Measurements from ENCODE around the gene GRM6.

DNA sequence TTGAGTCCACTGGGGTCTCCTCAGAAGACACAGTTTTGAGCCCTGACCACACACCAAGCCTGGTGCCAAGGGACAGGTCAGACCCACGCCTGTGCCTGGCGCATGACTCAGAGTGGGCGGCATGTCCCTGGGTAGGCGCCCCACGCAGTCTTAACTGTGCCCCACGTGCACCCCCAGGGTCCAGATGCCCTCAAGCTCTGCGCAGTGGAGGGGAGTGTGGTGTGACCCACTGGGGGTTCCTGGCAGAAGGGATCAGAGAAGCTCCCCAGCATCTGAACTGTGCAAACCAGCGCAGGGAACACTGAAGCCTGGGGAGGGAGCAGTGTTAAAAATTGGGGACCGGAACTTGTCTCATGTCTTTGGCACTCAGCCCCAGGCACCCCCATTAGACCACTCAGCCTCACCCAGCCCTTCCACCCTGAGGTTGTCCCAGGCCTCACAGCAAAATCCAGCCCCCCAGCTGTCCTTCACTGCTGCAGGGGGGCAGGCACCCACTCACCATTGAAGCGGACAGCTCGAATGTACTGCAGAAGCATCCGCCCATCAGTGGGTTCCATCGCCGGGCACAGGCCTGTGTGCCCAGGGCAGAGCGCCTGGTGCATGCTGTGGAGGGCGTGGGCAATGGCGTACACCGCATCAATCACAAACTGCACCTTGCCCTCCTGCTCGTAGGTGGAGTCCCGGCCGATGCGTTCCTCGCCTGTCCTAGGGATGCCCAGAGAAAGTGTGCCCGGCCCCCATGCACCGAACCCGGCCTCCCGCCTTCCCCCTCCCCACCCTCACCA, 6.5 kb downstream of the GRM6 start:
- TF ChIP-seq, protein P1, sequence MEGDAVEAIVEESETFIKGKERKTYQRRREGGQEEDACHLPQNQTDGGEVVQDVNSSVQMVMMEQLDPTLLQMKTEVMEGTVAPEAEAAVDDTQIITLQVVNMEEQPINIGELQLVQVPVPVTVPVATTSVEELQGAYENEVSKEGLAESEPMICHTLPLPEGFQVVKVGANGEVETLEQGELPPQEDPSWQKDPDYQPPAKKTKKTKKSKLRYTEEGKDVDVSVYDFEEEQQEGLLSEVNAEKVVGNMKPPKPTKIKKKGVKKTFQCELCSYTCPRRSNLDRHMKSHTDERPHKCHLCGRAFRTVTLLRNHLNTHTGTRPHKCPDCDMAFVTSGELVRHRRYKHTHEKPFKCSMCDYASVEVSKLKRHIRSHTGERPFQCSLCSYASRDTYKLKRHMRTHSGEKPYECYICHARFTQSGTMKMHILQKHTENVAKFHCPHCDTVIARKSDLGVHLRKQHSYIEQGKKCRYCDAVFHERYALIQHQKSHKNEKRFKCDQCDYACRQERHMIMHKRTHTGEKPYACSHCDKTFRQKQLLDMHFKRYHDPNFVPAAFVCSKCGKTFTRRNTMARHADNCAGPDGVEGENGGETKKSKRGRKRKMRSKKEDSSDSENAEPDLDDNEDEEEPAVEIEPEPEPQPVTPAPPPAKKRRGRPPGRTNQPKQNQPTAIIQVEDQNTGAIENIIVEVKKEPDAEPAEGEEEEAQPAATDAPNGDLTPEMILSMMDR (optimal IDR thresholded peaks at IDR 0.05 in 1 of 3, IDR thresholded peaks at IDR 0.05 in 1 of 3, conservative IDR thresholded peaks at IDR 0.05 in 1 of 3; ENCODE audit: extremely low read depth in 1 of 3, insufficient read depth in 2 of 3, low read length in 3 of 3): no peak
- no peak for TF ChIP-seq EZH2 (IDR thresholded peaks at IDR 0.05; ENCODE audit: low read length)
